ENCODE data around the gene NDE1. TPM values are rescaled to one million over a fixed set of nuclear protein-coding genes. Genes with fewer than 3 reads are reported as not detected.

Gene NDE1
- total and polyA plus RNA-seq, 2 of the 4 experiments (the other 2 are of a cell fraction) = 22.7 to 29.2 TPM

GRCh38 chr16:15715221-15715620 lies 65.2 kb downstream of the NDE1 start (continued):
- TF ChIP-seq CHD1 (IDR thresholded peaks at IDR 0.05; ENCODE audit: low read depth, low read length) (no peak), POLR2A (IDR thresholded peaks at IDR 0.05; ENCODE audit: low read depth, low read length) (no peak), RFX5 (IDR thresholded peaks at IDR 0.05; ENCODE audit: low read depth, low read length) (no peak), MAFK (IDR thresholded peaks at IDR 0.05; ENCODE audit: low read depth, low read length) (no peak)

GRCh38 chr16:15716694-15717447 lies 66.8 kb downstream of the NDE1 start:
- H3K36me3 ChIP-seq (ENCODE audit: control insufficient read depth, insufficient read depth, low read length) = peaks cover 9% of the 10 kb centered on the region; the same call in 1 of the 2 replicates
- H3K27ac ChIP-seq (ENCODE audit: insufficient read depth, low read length) = no peak overlapping the region
- no peak overlapping the region for H3K56ac ChIP-seq (ENCODE audit: extremely low read depth, insufficient read depth, low read length)
- DNase-seq (no peak), ATAC-seq (ENCODE audit: low read depth) (no peak)
- no peak overlapping the region for H3K4me2 ChIP-seq (ENCODE audit: low read depth, low read length)
- H2BK20ac ChIP-seq (ENCODE audit: low read depth, low read length) = no peak overlapping the region
- H2BK5ac ChIP-seq (ENCODE audit: low read depth, low read length, poor library complexity, severe bottlenecking) = no peak overlapping the region
- no peak overlapping the region for H3K23ac ChIP-seq (ENCODE audit: low read depth, low read length)
- H3K4me1 ChIP-seq (ENCODE audit: control insufficient read depth, insufficient read depth, low read length) = no peaks in the 10 kb centered on the region
- no peak overlapping the region for H4K5ac ChIP-seq (ENCODE audit: low read depth, low read length)
- H3K18ac ChIP-seq (ENCODE audit: low read depth, low read length) = no peak overlapping the region
- WGBS, 2 experiments (ENCODE audit: extremely low coverage in 2 of 2, insufficient read length in 1 of 2) = 92% methylated on average over 4 of the region's 23 CpGs; no CpG with 5 or more reads in 1 of the 2 experiments
- no peak overlapping the region for H2AFZ ChIP-seq (replicated peaks; ENCODE audit: low read length, poor library complexity)
- in situ Hi-C loops (cut with MboI; ENCODE audit: low sequenced_read_pairs) (no loop called here), dilution Hi-C loops (cut with HindIII; ENCODE audit: low sequenced_read_pairs, unreplicated experiment) (no loop called here), intact Hi-C loops (cut with micrococcal nuclease) (no loop called here)
- H4K91ac ChIP-seq (ENCODE audit: insufficient read depth, low read depth, low read length) = no peak overlapping the region
- H2BK15ac ChIP-seq (ENCODE audit: low read depth, low read length) = no peak overlapping the region
- no peak overlapping the region for H2BK120ac ChIP-seq (ENCODE audit: low read depth, low read length)
- no peak overlapping the region for H3K4ac ChIP-seq (ENCODE audit: low read depth, low read length)
- H3K9ac ChIP-seq (ENCODE audit: low read depth, low read length) = no peak overlapping the region
- no TSS peak for BruUV-seq (replicated peaks)
- no peaks in the 10 kb centered on the region for H3K79me1 ChIP-seq (ENCODE audit: low read depth in 1 of 2, low read length in 2 of 2)
- H2AK9ac ChIP-seq (replicated peaks; ENCODE audit: low read depth, low read length, poor library complexity) = no peak overlapping the region
- no peak overlapping the region for H3K14ac ChIP-seq (replicated peaks; ENCODE audit: low read depth, low read length)
- no peaks in the 10 kb centered on the region; the same call in 1 of the 2 replicates for H4K20me1 ChIP-seq (ENCODE audit: insufficient read depth, low read length)
- H3K4me3 ChIP-seq (ENCODE audit: insufficient read depth, low read depth, low read length) = no peak overlapping the region
- CTCF ChIA-PET = no interaction called here
- no peak overlapping the region for H2AK5ac ChIP-seq (ENCODE audit: low read depth, low read length)
- no peaks in the 10 kb centered on the region for H3K9me3 ChIP-seq (ENCODE audit: control insufficient read depth, insufficient read depth, low read length)
- H3K9me1 ChIP-seq (ENCODE audit: insufficient read depth, low read length) = peaks cover 8% of the 10 kb centered on the region; the same call in 1 of the 2 replicates
- POLR2A ChIA-PET (ENCODE audit: unreplicated experiment) = no interaction called here
- TF ChIP-seq CHD1 (IDR thresholded peaks at IDR 0.05; ENCODE audit: low read depth, low read length) (no peak), CTCF (conservative IDR thresholded peaks at IDR 0.05; ENCODE audit: low read depth, low read length) (no peak), FOS (IDR thresholded peaks at IDR 0.05; ENCODE audit: low read depth, low read length) (no peak)
- no peaks in the 10 kb centered on the region for H3K27me3 ChIP-seq (ENCODE audit: control insufficient read depth, insufficient read depth, low read length)
- H4K8ac ChIP-seq (ENCODE audit: low read depth in 2 of 2, low read length in 2 of 2) = no peak overlapping the region

Measured in IMR-90 (cell line).